HEK293T (cell line): ENCODE data around the gene ZNF865.

ENCODE experiments used
- ARNT ChIP-seq: fragments of 450-650 bp; IDR thresholded peaks from 2 replicates; pipeline ENCODE4 v1.6.1; 2017; ENCODE audit warnings: mild to moderate bottlenecking
- BHLHE40 ChIP-seq: fragments of 450-650 bp; IDR thresholded peaks from 2 replicates; pipeline ENCODE4 v1.6.1; 2016; ENCODE audit warnings: mild to moderate bottlenecking, moderate library complexity, borderline replicate concordance
- FOXA1 ChIP-seq: fragments of 450-650 bp; IDR thresholded peaks from 2 replicates; pipeline ENCODE4 v1.6.1; 2016; ENCODE audit warnings: mild to moderate bottlenecking
- FOXK2 ChIP-seq: fragments of 450-650 bp; IDR thresholded peaks from 2 replicates; pipeline ENCODE4 v1.6.1; 2016; ENCODE audit warnings: mild to moderate bottlenecking
- FOXM1 ChIP-seq: fragments of 450-650 bp; IDR thresholded peaks from 2 replicates; pipeline ENCODE4 v1.6.1; 2017; ENCODE audit warnings: mild to moderate bottlenecking, borderline replicate concordance
- HDGF ChIP-seq: fragments of 450-650 bp; IDR thresholded peaks from 2 replicates; pipeline ENCODE4 v1.6.1; 2017; ENCODE audit warnings: antibody characterized with exemption, borderline replicate concordance
- L3MBTL2 ChIP-seq: fragments of 450-650 bp; conservative IDR thresholded peaks from 2 replicates; pipeline ENCODE4 v1.6.1; 2016; ENCODE audit warnings: mild to moderate bottlenecking
- LEF1 ChIP-seq: fragments of 450-650 bp; IDR thresholded peaks from 2 replicates; pipeline ENCODE4 v1.6.1; 2017; ENCODE audit warnings: mild to moderate bottlenecking, borderline replicate concordance
- NFRKB ChIP-seq: fragments of 450-650 bp; IDR thresholded peaks from 2 replicates; pipeline ENCODE4 v1.6.1; 2016; ENCODE audit warnings: mild to moderate bottlenecking, moderate library complexity
- PKNOX1 ChIP-seq: fragments of 450-650 bp; IDR thresholded peaks from 2 replicates; pipeline ENCODE4 v1.6.1; 2016
- SP1 ChIP-seq: fragments of 450-650 bp; IDR thresholded peaks from 2 replicates; pipeline ENCODE4 v1.6.1; 2017
- SUZ12 ChIP-seq: fragments of 450-650 bp; IDR thresholded peaks from 2 replicates; pipeline ENCODE4 v1.6.1; 2016; ENCODE audit warnings: mild to moderate bottlenecking
- TARDBP ChIP-seq: fragments of 450-650 bp; IDR thresholded peaks from 2 replicates; pipeline ENCODE4 v1.6.1; 2016

- TF ChIP-seq FOXK2 (no peak), BHLHE40 (no peak), FOXA1 (no peak), SUZ12 (no peak), NFRKB (no peak), ARNT (no peak), HDGF (no peak), L3MBTL2 (no peak), TARDBP (no peak), LEF1 (no peak), SP1 (no peak), FOXM1 (no peak), PKNOX1 (no peak)
Measured at GRCh38 chr19:55584871-55585270, 20.6 kb upstream of the ZNF865 start.
